Stimulated activated CD4-positive, alpha-beta T cell treated with anti-CD3 and anti-CD28 coated beads, Interleukin-15, amount 100 ng/mL, for 24 hours (primary cell): ENCODE data around the gene UBE2O.
A peak's percentile ranks its signal among the peaks of the same experiment; 100 is the strongest.

Experiments used
- DNase-seq: peaks from one replicate; pipeline ENCODE4 v3.0.0-alpha.2; 2020

The UBE2O gene

DNA sequence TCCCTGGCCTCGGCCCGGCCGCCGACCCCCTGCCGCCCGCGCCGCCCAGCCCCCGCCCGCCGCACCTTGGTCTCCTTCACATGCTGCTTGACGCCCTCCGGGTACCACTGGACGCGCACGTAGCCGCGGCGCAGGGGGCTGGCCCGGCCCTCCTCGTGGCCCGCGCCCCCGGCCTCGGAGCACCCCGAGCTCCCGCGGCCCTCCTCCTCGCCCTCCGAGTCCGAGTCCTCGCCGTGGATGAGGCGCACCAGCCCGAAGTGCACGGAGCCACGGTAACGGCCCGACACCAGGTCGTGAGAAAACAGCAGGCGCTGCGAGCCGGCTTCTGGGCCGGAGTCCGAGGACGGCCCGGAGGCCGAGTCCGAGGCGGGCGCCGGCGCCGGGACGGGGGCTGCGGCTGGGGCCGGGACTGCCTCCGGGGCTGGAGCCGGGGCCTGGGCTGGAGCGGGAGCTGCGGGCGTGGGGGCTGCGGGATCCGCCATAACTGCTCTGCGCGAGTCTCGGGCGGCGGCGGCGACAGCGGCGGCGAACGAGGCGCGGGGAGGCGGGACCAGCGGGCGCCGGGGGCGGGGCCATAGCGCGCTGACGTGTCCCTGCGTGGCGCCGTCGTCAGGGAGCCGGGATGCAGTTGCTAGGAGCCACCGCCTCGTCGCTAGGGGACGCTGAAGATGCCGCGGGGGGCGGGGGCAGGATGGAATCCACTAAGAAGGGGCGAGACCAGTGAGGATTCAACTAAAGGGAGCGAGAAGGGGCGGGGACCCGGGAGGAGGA lies at the start of gene UBE2O:
UBE2O (minus strand) TSS at position 493 of the 771 bp plus-strand sequence; CDS start at position 482, 11 bp downstream.
- DNase-seq = peak; percentile 93

DNA sequence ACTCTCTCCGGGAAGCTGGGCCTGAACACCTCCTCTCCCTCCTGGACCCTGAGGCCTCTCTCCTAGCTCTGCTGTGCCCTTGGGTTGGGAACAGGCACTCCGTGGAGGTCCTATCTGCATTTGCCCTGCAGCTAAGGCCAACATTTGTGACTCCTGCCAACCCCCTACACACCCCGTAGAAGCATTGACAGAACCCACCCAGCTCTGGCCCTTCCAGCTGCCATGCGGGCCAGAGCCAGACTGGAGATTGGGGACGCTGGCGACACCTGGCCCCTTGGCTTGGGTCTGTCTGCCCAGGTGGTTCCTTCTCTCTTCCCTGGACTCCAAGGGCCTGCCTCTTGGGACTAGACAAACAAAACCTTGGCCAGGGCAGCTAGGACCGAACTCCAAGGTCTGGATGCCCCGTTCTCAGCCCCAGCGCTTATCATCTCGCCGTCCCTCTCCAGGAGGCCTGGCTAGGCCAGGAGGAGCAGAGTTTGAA lies 48.9 kb upstream of the UBE2O start:
- no peak for DNase-seq

DNA sequence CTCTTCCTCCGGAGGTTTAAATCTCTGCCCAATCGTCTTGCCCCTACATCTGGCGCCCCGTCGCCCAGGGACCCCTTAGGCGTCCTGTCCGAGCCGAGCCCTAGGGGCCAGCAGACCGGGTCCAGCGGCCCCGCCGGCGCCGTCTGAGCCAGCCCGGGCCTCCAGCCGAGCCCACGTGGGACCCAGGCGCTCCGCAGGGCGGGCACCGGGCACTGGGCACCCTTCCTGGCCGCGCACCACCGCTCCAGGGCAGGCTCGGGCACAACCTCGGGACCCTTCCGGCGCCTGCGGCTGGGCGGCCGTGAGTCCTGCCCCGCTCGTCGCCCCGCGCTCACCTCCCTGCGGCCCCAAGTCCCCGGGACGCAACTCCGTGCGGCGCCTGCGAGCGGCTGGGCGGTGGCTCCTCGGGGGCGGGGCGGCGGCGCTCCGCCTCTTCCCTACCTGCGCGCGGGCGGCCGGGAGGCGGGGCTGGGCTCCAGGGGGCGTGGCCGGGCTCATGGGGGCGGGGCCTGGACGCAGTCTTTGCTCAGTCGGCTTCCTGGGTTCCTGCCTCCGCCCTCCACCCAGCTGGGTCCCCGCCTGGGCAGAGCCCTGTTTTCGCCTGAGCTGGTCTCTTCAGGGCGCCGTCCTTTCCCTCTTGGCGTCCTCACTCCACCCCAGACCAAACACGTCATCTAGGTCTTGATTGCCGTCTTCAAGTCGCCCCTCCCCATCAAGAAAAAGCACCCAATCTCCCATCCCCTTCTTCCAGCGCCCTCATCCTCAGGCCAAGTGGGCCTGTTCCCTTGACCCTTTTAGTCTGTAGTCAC lies 48.3 kb upstream of the UBE2O start, which contains the start of gene RHBDF2:
RHBDF2 (minus strand) TSS at position 406 of the 809 bp plus-strand sequence. CDS start 19,899 bp downstream, outside the sequence.
- peak; percentile 95 for DNase-seq

DNA sequence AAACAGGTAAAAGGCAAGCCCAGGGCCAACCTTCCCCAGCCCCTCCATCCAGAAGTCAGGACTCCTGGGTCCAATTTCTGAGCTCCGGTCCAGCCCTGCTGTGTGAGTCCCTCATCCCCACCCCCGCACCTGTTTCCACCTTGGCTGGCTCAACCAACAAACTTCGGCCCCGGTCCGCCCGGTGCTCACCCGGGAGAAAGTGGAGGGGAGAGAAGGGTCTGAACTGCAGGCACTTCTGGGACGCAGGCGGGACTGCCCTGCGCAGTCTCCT lies 47.7 kb upstream of the UBE2O start:
- DNase-seq = peak; percentile 29

DNA sequence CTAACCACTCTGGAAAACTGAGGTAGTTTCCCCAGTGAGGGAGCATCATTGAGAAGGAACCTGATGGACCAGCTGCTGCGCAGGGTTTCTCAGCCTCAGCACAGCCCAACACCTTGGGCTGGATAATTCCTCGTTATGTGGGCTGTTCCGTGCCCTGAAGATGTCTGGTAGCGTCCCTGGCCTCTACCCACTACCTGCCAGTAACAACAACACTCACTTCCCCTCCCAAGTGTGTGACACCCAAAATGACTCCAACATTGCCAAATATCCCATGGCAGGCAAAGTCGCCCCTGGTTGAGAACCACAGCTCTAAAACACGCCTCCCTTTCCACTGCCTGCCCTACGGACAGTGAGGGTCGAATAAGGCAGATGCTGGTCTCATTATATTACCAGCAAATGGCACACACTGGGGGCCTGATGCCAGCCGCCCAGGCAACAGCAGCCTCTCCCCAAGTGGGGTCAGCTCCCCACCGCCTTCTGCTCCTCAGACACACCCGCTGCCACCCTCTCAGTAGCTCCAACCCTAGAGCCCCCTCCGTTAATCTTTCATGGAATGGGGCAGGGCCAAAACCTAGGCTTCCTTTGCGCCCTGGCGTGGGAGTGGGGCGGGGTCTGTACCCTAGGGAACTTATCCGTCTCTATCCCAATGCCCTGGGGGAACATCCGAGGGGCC lies 47.3 kb upstream of the UBE2O start:
- DNase-seq = no peak

DNA sequence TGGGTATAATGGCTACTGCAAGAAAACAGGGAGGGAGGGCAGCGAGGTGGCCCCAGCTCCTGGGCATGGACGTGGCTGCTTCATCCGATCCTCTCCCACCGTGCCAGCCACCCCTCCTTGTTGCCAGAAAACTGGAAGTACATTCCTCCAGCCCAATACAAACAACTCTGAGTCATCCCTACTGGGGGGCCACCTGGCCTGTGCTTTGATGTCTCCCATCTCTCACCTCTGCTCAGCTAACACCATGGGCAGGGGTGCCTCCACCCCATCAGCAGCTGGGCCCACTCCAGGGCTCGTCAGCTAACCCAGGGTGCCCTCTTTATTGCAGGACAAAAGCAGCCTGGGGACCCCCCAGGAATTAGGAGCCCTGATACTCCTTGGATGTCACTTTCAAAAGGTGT lies 46.3 kb upstream of the UBE2O start:
- no peak for DNase-seq

DNA sequence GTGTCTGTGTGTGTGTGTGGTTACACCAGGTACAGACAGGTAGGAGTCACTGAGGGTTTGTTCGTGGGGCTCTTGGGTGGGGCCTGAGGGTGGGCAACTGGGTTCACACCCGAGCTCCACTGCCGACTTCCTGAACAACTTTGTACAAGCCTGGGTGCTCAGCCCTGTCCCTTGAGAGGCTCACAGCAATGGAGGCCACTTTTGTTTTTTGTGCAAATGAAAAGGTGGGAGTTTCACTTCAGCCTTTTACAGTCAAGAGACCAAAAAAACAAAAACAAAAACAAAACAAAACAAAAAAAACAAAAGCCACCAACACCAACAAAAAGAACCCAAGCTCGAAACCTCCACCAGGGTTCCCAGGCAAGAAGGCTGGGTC lies 45.9 kb upstream of the UBE2O start:
- no peak for DNase-seq

DNA sequence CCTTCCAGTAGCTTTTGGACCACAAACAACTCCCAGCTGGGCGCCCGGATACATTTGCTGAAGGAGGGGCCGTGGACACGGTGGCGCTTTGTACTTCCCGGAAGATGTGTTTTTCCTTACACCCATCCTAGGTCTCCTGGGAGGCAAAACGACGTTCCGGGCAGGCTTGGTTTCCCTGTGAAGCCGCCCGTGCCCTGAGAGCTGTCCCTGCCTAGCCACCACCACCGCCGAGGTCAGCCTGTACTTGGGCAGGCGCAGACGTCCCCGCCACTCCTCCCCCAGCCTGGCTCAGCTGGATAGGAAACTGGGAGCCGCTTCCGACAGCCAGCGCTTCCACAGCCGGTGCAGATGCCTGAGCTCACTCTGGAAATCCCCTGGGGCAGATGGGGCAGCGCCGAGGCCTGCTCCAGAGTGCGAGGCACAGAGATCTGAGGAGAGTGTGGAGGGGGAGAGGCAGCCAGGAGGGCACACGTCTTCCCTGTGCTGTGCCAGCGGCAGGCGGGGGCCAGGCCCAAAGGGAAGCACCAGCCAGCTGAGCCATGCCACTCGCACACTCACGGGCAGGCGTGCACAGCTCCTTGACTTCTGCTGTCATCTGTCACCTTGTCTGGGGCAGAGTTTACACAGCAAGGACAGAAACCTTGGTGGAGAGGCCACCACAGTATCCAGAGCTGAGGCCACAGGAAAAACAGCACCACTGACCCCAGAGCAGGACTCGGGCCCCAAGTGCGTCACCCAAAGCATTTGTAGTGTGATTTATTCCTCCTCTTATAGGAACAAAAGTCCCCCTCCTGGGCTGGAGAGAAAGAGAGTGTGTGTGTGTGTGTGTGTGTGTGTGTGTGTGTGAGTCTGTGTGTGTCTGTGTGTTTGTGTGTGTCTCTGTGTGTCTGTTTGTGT lies 45.3 kb upstream of the UBE2O start:
- no peak for DNase-seq

DNA sequence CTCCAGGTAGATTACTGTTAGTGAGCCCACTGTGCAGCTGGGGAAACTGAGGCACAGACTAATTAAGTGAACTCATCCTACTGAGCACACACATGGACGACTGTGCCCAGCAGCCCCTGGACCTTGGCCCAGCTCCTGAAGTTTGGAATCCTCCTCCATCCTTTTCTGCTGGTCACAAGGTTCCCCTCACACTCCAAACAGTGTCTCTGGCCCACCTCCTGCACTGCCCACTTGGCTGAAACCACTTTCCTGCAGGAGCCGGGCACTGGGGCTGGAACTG lies 44.7 kb upstream of the UBE2O start:
- DNase-seq = no peak

DNA sequence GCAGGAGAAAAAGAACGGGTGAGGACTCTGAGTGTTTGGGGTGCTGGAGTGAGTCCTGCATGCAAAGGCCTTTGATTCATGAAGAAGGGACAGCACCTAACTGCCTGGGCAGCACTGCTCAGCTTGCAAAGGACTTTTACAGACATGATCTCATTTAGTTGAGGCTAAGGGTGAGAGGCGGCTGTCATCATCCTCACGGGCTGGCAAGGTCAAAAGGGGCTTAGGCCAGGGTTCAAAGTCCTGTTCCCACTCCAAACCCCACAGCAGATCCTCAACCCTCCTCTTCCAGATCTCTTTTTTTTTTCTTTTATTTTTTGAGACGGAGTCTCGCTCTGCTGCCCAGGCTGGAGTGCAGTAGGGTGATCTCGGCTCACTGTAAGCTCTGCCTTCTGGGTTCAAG lies 43.5 kb upstream of the UBE2O start:
- no peak for DNase-seq

DNA sequence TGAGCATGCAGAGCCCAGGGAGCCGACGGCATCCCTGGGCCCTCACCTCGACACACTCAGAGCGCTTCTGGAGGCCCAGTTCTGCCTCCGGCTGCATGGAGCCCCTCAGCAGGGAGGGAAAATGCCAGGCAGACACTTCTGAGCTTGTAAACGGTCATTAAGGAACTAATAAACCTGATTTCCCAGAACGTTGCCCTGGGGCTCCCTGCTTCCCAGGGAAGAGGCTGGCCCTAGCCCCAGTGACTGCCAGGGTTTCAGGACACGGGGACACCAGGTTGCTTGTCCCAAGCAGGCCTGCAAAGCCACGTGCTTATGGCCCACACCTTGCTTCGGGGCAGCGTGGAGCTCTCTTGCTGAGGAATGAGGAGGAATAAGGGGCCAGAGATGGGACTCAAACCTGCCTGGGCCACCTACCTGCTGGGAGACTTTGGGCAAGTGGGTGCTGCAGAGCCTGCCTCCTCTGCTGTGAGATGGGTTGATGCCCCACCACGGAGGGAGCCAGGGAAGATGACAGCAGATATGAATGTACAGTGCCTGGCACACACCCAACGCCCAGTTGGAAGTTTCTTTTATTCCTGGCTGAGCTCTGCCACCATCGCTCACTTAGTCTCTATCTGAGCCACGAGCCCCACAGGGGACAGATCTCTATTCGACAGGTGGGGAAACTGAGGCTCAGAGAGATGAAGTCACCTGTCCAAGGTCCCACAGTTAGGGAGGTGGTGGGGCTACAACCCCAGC lies 42.9 kb upstream of the UBE2O start:
- no peak for DNase-seq

DNA sequence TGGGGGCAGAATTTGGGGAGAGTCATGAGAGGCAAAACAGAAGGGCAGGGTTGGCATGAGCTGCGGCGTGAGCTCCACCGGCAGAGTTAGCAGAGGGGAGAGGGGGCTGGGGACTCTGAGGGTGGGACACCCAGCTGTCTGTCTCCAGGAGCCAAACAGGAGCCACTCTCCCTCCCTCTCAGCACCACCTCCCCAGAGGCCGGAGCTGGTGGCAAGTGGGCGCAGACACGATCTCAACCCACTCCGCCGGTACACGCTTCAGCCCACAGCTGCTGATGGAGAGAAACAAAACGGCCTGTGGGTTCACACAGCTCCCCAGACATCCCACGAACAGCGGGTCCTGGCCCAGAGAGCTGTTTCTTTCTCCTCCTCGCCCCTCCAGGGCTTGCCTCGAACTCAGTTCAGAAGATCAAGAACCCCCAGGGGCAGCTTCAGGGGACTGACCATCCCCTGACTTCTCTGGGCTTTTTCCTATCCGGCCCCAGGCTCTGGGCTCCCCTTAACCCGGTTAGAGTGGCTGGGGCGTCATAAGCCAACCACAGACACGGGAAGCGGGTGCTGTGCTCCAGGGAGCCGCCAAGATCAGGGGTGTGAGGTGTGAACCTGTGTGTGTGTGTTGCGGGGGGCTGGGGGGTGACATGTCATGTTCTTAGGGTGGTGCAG lies 40.7 kb upstream of the UBE2O start:
- DNase-seq = peak; percentile 25

DNA sequence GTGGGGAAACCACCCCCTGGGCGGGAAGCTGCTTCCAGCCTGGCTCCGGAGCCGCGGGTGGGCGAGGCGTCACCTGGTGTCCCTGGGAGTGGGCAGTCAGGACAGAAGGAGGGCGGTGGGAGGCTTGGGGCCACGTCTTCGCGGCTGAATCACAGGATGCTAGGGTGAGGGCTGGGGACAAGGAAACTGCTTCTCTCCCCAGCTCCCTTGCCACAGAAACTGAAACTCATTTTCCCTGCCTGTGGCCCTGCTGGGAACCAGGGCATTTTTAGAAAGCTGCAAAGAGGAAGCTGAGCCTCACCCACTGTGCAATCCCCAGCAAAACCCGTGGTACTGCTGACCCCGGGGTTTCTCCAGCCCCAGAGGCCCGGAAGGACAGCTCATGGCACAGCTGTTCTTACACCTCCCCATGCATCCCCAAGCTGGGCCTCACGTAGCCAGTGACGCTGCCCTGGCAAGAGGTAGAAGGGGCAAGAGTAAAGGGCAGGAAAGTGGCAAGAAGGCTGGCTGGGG lies 40.1 kb upstream of the UBE2O start:
- peak; percentile 62 for DNase-seq

DNA sequence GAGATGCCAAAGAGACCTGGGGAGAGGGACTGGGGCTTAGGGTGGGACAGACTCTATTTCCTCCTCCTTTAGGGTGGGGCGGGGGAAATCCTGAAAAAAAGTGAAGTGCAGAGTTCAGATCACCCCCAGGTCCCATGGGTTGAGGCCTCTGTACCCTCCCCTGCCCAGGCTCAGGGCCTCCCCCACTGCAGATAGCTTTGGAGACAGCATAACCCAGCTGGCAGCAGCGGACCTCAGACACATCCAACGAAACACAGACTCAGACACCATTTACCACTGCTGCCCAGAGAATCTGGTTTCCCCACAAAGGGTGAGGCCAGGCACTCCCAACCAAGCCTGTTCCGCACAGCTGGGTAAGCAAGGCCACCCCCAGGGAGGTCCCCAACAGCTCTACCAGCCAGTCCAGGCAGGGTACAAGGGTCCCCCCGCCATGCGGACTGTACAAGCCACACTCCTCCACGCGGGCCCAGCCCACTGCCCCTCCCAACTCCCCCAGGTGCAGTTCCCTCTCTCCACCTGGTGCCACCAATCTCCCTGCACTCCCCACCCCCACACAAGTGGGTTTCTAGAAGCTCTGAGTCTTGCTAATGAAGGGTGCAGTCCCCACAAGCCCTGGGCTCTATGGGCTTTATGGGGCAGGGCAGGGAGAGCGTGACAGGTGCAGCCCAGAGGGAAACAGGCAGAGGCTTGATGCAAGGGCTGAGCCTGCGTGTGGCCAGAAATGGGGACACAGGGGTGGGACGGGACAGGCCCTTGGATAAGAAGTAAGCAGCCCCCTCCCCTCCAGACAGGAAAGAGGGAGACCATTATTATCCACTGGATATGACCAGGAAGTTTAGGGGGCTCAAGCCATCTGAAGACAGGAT lies 39.4 kb upstream of the UBE2O start:
- peak; percentile 20 for DNase-seq

DNA sequence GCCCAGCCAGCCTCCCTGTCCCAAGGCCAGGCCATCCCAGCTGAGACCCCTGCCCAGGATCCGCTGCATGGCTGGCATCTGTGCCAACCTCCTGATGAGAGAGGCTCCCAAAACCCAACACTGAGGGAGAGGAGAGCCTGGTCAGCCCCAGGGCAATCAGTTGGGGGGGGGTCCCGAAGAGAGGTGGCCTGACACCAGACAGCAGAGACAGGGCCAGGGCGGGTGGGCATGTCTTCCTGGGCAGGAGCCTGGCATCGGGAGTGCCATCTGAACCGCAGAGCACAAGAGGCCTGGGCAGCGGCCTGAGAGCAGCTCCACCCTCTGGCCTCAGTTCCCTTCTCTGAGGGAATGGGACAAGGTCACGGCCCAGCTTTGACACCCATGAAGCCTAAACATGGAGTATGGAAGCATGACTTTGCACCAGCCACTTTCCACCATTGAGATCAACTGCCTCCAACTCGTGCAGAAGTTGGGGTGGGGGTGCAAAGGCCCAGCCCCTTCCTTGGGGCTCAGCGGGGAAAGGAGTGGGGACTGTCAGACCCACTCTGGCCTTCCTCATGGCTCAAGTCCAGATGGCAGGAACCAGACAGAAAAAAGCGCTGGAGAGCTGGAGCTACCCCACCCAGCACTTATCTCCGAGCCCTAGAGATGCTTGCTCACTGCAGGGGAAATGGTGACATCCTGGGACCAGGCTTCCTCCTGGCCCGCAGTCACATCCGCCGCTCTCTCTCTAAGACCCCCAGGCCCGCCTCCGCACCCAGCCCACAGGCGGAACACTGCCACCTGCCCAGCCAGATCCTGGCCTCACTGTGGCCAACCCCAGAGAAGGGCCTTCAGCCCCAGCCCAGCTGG lies 38.5 kb upstream of the UBE2O start:
- DNase-seq = no peak

DNA sequence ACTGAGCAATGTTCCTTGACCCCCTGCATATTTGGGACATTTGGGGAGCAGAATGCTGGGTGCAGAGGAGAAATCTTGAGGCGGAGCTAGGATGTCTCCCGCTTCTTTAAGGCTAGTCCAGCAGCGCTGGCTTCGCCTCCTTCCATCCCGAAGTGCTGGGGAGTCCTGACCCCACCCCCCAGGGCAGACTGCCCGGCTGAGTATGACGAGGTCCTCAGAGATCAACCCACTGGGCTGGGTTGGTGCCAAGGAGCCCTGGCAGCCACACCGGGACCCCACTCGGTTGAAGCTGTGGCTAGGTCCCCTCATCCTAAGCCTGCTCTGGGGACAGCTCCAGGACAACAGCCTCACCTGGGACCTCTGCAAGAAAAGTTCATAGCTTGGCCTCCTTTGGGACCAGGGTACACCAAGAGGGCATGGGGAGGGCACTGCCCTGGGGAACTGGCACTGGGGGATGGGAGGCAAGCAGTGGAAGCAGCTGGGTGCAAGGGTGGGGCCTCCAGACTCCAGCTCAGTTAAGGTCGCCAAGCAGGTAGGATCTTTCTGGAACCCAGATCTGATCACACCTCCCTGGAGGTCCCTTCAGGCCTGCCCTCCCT lies 37.3 kb upstream of the UBE2O start:
- DNase-seq = no peak

DNA sequence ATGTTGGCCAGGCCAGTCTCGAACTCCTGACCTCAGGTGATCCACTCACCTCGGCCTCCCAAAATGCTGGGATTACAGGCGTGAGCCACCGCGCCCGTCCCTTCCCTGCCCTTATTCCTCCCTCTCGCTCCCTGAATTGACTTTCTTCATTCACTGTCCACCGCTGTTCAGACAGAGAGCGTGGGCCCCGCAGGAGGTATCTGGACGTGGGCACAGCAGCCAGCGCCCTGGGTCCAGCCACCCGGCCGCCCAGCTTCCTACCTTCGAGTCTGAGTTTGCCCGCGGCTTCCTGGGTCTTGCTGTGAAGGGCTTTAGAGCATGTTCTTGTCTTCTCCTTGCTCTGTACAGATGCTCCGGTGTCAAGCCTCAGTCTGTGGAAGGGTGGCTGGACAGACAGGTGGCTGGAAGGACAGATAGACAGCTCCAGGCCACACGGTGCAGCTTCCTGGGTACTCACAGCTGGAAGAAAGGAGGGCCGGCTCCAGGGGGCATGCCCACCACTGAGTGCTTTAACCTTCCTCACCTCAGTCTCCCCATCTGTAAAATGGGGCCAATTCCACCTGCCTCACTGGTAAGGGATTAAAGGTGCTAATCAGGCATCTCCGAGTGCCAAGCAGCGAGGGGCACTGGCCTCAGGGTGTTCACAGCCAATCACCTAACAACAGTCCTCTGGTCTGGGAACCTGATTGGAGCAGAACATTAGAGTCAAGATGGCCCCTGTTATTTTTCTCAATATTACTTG lies 34.7 kb upstream of the UBE2O start:
- DNase-seq = no peak

DNA sequence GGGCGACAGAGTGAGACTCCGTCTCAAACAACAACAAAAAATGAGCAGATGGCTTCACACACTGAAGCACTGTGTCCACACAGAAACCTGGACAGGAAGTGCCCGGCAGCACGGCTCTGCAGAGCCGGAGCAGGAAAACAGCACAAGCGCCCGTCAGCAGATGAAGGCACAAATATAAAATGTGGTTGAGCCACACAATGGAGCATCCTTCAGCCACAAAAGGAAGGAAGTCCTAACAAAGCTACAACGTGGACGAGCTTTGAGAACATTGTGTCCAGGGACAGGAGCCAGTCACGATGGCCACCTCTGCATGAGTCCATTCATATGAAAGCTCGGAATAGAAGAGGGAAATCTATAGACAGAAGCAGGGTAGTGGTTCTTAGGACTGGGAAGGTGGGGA lies 32.6 kb upstream of the UBE2O start:
- DNase-seq = no peak
